Measurements from ENCODE around the gene RBM45.

RBM45 gene

DNA sequence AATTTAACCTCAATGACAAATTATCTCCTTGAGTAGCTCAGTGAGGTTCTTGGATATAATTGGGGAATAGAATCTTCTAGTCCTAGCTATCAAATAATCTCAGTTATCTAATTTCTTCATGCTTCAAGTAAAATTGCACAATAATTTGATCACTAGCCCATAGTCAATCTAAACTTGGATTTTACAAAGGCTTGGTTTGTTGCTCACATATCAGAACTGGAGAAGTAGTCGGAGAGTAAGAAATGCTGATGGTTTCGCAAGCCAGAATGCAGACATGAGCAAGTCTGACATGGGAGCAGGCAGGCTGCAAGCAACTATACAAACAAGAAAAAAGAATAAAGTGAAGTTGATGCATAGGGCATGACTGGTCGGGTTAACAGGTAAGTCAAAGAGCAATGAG, 28.0 kb upstream of the RBM45 start:
- DNase-seq (ENCODE audit: low read depth), result no peak
- TF ChIP-seq, protein P1, sequence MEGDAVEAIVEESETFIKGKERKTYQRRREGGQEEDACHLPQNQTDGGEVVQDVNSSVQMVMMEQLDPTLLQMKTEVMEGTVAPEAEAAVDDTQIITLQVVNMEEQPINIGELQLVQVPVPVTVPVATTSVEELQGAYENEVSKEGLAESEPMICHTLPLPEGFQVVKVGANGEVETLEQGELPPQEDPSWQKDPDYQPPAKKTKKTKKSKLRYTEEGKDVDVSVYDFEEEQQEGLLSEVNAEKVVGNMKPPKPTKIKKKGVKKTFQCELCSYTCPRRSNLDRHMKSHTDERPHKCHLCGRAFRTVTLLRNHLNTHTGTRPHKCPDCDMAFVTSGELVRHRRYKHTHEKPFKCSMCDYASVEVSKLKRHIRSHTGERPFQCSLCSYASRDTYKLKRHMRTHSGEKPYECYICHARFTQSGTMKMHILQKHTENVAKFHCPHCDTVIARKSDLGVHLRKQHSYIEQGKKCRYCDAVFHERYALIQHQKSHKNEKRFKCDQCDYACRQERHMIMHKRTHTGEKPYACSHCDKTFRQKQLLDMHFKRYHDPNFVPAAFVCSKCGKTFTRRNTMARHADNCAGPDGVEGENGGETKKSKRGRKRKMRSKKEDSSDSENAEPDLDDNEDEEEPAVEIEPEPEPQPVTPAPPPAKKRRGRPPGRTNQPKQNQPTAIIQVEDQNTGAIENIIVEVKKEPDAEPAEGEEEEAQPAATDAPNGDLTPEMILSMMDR (IDR thresholded peaks at IDR 0.05; ENCODE audit: low read depth, low read length, missing control alignments), result no peak
- H3K4me3 ChIP-seq (ENCODE audit: low read depth, low read length), result no peak overlapping the region

DNA sequence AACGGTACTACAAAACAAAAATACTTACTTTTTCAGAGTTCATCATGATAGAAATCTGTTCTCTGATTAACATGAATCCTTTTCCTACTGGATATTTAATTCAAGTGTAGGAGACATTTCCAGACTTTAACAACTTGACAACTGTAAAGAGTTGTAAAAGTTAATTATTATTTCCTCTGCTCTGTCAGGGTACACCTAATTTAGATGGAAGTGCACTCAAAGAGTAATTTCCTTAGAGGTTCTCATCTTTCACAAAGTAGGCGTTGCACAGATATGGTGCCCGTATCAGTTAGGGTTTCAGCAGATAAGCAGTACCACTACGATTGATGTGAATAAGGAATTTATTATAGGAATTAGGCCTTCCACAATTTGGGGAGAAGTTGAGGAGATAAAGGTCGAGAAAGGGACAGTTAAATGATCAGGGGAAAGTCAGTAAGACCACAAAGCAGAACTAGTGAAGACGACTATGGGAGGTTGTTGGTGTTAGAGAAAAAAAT, 23.4 kb upstream of the RBM45 start:
- no peak for DNase-seq (ENCODE audit: low read depth)
- TF ChIP-seq, protein P1 (IDR thresholded peaks at IDR 0.05; ENCODE audit: low read depth, low read length, missing control alignments), result no peak
- H3K4me3 ChIP-seq (ENCODE audit: low read depth, low read length), result no peak overlapping the region

DNA sequence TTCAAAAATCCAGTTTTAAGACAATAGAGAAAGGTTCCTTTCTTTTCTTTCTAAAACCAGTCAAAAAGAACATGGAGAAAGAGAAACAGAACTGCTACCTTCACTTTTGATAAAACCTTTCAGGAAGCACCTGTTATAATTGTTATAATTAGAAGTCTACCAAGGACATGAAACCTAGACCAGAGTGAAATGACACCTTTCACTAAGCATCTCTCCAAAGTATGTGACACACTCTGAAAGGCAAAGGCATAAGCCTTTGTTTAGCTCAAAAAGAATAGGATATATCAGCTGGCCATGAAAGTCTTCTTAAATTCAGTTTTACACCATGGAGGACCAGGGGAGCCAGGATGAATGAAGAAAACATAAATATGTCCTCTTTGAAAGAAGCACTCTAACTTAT, 18.8 kb upstream of the RBM45 start:
- TF ChIP-seq, protein P1 (IDR thresholded peaks at IDR 0.05; ENCODE audit: low read depth, low read length, missing control alignments), result no peak
- no peak for DNase-seq (ENCODE audit: low read depth)
- H3K4me3 ChIP-seq (ENCODE audit: low read depth, low read length), result no peak overlapping the region

DNA sequence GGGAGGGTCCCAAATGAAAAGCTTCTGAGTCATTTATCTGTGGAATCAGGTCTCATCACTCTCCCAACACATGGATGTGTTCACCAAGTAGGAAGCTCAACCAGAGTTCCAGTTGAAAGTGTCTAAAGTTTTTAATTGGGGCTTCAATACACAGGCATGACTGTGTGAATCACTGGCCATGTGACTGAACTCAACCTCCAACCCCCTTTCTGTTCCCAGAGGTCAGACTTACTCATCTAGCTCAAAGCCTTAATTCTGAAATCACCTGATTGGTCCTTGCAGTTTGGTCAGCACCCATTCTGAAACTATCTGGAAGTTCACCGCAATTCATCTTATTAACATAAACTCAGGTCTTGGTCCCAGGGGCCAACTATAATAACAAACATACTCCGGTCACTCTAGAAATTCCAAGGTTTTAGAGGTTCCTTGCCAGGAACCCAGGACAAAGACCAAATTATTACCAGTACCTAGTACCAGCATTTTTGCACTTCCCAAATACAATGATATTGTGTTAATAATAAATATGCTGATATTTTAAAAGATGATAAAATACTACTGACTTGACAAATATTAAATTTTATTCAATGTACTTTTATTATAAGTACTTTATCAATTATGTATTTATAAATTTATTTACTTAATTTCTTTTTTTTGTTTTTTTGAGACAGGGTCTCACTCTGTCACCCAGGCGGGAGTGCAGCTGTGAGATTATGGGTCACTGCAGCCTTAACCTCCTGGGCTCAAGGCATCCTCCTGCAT, 10.7 kb upstream of the RBM45 start:
- DNase-seq (ENCODE audit: low read depth), result no peak
- no peak overlapping the region for H3K4me3 ChIP-seq (ENCODE audit: low read depth, low read length)
- TF ChIP-seq, protein P1 (IDR thresholded peaks at IDR 0.05; ENCODE audit: low read depth, low read length, missing control alignments), result no peak

DNA sequence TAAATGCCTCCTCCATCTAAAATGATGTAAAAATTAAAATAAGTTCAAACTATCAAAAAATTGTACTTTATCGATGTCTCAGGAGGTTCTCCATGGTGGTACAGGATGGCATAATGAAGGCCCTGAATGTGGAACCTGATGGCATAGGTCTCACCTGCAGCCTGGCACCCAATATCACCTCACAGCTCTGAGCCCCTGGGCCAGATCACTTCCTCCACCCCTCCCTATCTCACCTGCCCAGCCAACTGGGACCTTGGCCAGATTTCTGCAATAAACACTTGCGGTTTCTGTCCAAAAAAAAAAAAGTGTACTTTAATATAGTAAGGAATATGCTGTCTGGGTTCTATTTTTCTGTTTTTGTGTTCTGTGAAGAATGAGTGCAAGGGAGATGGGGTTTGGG, 6.7 kb upstream of the RBM45 start:
- DNase-seq (ENCODE audit: low read depth), result no peak
- no peak overlapping the region for H3K4me3 ChIP-seq (ENCODE audit: low read depth, low read length)
- TF ChIP-seq, protein P1 (IDR thresholded peaks at IDR 0.05; ENCODE audit: low read depth, low read length, missing control alignments), result no peak

DNA sequence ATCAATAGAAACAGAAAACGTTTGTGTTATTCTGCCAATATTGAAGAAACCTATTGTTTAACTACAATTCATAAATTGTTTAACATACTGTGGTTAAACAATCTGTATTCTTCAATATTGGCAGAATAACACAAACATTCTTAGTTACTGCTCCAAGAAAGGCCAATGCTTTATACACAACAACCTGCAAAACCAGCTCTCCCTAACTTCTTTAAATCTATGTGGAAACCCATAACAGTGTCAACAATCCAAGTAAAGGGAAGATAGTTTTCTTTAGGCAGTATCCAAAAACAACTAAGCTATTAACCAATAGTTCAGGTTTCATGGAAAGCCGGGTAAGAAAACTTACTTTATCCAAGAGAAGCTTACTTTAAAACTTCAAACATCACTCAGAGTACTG, 6.2 kb upstream of the RBM45 start:
- no peak for DNase-seq (ENCODE audit: low read depth)
- TF ChIP-seq, protein P1 (IDR thresholded peaks at IDR 0.05; ENCODE audit: low read depth, low read length, missing control alignments), result no peak
- H3K4me3 ChIP-seq (ENCODE audit: low read depth, low read length), result no peak overlapping the region

DNA sequence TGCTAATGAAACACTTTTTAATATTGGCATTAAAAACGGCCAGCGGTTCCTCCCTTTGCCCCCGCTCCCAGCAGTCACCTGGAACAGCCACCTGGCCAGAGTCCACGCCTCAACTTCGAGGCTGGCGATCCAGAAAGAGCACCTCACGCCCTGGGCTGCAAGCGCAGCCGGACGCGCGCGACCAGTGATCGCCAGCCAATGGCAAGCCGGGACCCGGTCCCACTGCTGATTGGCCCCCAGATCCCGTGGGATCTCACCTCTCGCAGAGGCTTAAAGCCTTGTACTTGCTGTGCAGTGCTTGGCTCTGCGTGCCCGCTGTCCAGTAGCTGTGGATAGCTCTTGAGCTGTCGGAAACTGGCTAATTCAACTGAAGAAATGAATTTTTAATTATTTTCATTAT, 4.1 kb upstream of the RBM45 start:
- TF ChIP-seq, protein P1 (IDR thresholded peaks at IDR 0.05; ENCODE audit: low read depth, low read length, missing control alignments), result no peak
- H3K4me3 ChIP-seq (ENCODE audit: low read depth, low read length), result no peak overlapping the region
- no peak for DNase-seq (ENCODE audit: low read depth)

All from GM12864 (cell line).